Retina (tissue), 1 donor: Measurements from ENCODE around the gene SMIM13.
"Not testable (repeated sequence)": the region's sequence is repeated elsewhere in the genome, so short reads cannot be mapped to it uniquely, and the experiment has no call there.

ENCODE experiments used
- DNase-seq: peaks from one replicate; pipeline ENCODE4 v3.0.0-alpha.2; 2016

Gene SMIM13

GRCh38 chr6:11085758-11086435 lies 7.7 kb upstream of the SMIM13 start:
- DNase-seq, result no peak

- not testable (repeated sequence) for DNase-seq
Measured at GRCh38 chr6:11087141-11087812, 6.4 kb upstream of the SMIM13 start.

- no peak for DNase-seq
Measured at GRCh38 chr6:11089695-11090094, 3.9 kb upstream of the SMIM13 start.

GRCh38 chr6:11091141-11091540 lies 2.5 kb upstream of the SMIM13 start:
- DNase-seq, result not testable (repeated sequence)

- DNase-seq, result no peak
Measured at GRCh38 chr6:11092668-11093375, 812 bp upstream of the SMIM13 start.

GRCh38 chr6:11093376-11093625 lies 333 bp upstream of the SMIM13 start:
- DNase-seq, result no peak

- peak; percentile 78 for DNase-seq
Measured at GRCh38 chr6:11094411-11094851, 797 bp downstream of the SMIM13 start.

GRCh38 chr6:11094941-11095340 lies 1.3 kb downstream of the SMIM13 start:
- DNase-seq, result no peak

GRCh38 chr6:11096109-11096508 lies 2.5 kb downstream of the SMIM13 start:
- peak; percentile 26 for DNase-seq

- no peak for DNase-seq
Measured at GRCh38 chr6:11097476-11097875, 3.8 kb downstream of the SMIM13 start.

- no peak for DNase-seq
Measured at GRCh38 chr6:11098004-11098403, 4.4 kb downstream of the SMIM13 start.

GRCh38 chr6:11101417-11101816 lies 7.8 kb downstream of the SMIM13 start:
- no peak for DNase-seq

GRCh38 chr6:11103065-11103464 lies 9.4 kb downstream of the SMIM13 start:
- no peak for DNase-seq

- peak; percentile 54 for DNase-seq
Measured at GRCh38 chr6:11108726-11109125, 15.1 kb downstream of the SMIM13 start.

- no peak for DNase-seq
Measured at GRCh38 chr6:11110921-11111768, 17.5 kb downstream of the SMIM13 start, which contains the start of gene ERVFRD-1. Gene ERVFRD-1 (minus strand): TSS chr6:11111725. CDS start chr6:11105310, 6,415 bp downstream.

- no peak for DNase-seq
Measured at GRCh38 chr6:11111769-11112437, 18.3 kb downstream of the SMIM13 start.

GRCh38 chr6:11113038-11113437 lies 19.4 kb downstream of the SMIM13 start:
- DNase-seq, result no peak

GRCh38 chr6:11115808-11116536 lies 22.3 kb downstream of the SMIM13 start:
- DNase-seq, result not testable (repeated sequence)

- no peak for DNase-seq
Measured at GRCh38 chr6:11120271-11121005, 26.8 kb downstream of the SMIM13 start.

GRCh38 chr6:11121851-11122250 lies 28.2 kb downstream of the SMIM13 start:
- DNase-seq, result no peak

GRCh38 chr6:11122380-11122779 lies 28.7 kb downstream of the SMIM13 start:
- no peak for DNase-seq
